T-helper 22 cell (primary cell): ENCODE measurements around the gene CPEB3.
"Not testable (repeated sequence)": the region's sequence is repeated elsewhere in the genome, so short reads cannot be mapped to it uniquely, and the experiment has no call there.

Experiments used
- DNase-seq: peaks from one replicate; pipeline ENCODE4 v3.0.0-alpha.2; 2020; ENCODE audit warnings: low read depth

The CPEB3 gene

DNA sequence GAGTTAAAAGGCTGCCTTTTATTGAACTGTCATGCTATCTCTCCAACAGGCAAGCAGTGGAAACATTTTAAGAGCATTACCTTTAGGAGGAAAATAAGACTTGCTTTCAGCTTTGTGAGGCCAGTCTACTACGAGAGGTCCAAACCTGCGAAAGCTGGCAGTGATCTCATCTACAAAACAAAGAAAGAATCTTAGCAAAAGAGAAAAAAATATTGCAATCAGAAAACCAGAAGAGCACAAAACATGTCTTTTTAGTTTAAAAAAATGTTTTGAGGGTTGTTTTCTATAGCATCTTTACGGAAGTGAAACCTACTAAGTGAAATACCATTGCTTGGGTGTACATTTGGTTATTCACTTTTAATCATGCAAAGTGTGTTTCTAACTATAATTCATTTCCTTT, 147.9 kb downstream of the CPEB3 start:
- DNase-seq, result no peak

DNA sequence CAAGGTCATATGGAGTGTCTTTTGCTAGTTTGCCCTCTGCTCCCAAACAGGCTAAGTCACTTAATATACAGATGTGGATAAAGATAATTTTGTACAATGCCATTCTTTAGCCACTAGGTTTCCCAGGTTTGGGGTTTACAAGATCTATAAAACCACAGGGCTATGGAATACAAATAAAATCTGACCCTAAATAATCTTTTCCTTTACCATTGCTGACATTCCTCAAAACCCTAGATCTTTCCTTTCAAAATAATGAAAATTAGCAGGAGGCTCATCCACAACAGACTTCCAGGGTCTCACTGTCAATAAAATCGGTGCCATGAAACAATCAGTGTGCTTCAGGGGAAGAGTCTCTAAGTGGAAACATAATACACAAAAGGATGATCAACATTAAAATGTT, 148.4 kb downstream of the CPEB3 start:
- no peak for DNase-seq

DNA sequence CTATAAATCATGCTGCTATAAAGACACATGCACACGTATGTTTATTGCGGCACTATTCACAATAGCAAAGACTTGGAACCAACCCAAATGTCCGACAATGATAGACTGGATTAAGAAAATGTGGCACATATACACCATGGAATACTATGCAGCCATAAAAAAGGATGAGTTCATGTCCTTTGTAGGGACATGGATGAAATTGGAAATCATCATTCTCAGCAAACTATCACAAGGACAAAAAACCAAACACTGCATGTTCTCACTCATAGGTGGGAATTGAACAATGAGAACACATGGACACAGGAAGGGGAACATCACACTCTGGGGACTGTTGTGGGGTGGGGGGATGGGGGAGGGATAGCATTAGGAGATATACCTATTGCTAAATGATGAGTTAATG, 149.7 kb downstream of the CPEB3 start:
- DNase-seq, result not testable (repeated sequence)

DNA sequence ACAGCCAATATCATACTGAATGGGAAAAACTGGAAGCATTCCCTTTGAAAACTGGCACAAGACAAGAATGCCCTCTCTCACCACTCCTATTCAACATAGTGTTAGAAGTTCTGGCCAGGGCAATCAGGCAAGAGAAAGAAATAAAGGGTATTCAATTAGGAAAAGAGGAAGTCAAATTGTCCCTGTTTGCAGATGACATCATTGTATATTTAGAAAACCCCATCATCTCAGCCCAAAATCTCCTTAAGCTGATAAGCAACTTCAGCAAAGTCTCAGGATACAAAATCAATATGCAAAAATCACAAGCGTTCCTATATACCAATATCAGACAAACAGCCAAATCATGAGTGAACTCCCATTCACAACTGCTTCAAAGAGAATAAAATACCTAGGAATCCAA, 156.8 kb downstream of the CPEB3 start:
- DNase-seq, result not testable (repeated sequence)

DNA sequence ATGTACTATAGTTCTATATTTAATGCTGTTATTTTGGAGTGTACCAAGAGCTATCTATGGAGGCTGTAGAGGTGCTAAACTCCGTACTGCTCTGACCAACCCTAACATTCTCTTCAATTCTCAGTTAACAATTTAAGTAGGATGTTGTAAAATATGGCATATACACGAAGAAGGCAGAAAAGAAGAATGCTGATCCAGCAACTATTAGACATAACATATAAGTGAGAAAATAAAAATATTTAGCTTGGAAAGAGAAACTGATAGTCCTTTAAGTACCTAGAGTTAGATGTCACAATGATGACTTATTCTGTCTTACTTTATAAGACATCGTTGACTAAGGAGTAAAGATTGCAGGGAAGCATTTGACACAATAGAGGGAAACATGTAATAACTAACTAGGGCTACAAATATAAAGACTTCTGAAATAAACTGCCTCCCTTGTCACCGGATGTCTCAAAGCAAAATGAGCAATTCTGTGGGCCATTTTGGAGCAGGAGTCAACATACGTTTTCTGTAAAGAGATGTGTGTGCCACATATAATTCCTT, 159.5 kb downstream of the CPEB3 start:
- no peak for DNase-seq

DNA sequence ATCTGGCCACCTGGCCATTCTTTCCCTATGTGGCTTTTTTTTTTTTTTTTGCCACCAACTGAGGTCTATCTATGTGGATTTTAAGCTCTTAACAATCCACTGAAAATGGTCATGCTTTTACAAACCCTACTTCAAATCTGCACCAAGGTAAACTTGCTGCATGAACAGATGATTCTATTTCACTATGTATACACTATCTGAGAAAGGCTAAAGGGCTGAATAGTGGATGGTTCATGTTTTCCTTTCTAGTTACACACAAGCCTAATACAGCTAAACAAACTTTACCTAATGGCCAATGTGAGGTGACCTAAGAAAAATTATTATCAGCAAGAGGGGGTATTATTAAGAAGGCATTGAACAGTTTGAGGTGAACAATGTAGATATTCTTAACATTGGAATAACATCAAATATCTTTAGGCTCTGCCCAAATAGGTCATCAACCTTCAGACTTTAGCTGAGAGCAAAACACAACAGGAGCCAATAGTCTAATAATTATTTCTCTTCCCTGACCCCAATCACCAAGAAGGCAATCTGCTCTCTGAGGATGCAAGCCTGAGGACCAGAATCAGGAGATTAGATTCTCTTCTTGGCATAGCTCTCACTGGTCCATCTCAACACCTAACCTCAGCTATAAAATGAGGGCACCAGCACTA, 160.1 kb downstream of the CPEB3 start:
- no peak for DNase-seq

DNA sequence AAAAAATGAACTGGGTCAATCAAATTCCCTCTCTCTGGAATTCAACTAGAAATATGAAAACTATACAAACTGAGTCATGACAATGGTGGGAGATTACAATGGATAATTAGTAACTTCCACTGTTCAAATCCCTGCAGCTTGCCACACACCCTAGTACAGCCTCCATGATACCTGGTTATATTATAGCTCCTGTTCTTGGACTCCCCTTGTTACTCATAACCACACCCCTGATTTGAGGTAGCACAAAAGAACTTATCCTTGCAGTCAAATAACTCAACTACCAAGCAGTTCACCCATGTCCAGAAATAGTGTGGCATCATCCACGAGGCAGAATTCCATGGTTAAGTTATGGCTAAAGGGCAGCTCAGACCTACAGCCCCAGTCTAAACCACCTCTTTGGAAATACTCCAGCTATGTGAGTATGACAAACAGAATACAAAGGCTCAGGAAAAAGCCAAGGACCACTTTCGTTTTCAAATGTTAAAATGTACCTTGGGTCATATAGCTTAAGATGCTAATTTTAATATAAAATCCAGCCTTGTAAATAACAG, 164.7 kb downstream of the CPEB3 start:
- no peak for DNase-seq

DNA sequence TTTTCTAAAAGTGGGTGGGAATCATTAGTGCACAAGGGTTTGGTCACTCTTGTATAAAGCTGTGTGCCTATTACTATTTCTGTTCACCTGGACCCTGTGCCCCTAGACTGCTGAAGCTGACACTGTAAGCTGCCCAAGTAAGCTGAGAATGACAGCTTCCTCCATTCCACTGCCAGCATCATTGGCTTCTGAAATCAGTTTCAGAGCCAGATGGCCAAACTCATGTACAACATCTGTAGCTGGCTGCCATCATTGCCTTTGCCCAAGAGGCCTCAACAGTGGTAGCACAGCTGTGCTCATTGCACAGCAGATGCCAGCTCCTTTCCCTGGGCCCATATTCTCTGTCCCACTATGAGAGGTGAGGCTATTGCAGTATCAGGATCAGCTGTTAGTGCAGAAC, 165.7 kb downstream of the CPEB3 start:
- DNase-seq, result no peak

DNA sequence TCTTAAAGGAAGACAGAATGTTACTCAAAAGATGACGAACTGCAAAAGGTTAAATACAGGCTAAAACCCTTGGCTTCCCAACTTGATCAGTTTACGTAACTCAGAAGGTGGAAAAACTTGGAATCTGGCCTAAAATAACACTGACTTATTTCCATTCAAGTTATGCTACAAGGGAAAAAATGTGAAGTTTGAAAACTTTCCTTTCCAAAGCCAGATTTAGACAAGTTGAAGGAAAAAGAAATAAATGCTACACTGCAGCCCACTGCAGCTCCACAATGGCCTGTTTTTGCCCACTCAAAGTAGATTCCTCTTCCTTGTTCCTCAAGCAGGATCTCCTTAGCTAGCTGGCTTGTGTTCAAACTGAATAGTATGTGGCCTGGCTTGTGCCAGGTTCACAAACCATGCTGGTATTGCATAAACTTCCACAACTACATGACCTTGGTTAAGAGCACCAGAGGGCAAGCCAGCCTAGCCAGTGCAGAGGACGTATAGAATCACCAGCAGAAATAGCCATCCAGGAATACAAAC, 166.2 kb downstream of the CPEB3 start:
- no peak for DNase-seq

DNA sequence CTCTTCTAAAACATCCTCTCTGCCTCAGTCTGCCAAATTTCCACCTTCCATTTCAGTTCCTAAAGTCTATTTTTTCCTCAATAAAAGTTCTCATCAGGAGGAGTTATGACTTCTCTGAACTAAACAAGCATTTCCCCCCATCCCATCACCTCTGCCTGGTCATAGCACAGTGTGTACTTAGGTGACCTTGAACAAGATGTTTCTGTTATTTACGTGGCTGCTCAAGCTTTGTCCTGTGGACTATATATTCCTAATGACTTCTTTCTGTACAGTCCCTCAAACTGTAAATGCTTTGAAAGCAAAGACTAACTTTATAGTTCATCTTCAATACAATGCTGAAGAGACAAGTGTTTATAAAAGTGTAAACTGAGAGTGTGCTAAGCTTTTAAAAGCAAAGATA, 166.9 kb downstream of the CPEB3 start:
- DNase-seq, result no peak

DNA sequence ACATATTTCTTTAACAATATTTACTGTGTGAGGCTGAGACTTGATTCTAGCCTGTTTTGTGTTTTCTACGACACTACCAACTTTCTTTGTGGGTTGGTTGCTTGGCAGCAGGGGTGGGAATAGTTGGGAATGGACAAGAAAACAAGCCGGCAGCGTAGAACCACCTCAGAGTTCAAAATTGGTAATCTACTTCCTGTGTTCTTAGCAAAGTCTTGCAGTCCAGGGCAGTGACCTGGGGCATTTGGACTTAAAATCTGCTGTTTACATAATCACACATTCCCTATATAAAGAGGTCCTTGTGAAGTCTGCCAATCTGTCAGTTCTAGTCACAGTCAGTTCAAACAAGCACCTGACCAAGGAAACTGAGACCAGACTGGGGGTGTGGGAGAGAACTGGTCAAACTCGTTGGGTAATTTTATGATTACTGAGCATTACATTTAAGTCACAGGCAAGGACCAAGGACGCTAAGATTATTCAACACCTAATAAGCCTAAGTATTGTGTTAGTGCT, 167.9 kb downstream of the CPEB3 start:
- no peak for DNase-seq

DNA sequence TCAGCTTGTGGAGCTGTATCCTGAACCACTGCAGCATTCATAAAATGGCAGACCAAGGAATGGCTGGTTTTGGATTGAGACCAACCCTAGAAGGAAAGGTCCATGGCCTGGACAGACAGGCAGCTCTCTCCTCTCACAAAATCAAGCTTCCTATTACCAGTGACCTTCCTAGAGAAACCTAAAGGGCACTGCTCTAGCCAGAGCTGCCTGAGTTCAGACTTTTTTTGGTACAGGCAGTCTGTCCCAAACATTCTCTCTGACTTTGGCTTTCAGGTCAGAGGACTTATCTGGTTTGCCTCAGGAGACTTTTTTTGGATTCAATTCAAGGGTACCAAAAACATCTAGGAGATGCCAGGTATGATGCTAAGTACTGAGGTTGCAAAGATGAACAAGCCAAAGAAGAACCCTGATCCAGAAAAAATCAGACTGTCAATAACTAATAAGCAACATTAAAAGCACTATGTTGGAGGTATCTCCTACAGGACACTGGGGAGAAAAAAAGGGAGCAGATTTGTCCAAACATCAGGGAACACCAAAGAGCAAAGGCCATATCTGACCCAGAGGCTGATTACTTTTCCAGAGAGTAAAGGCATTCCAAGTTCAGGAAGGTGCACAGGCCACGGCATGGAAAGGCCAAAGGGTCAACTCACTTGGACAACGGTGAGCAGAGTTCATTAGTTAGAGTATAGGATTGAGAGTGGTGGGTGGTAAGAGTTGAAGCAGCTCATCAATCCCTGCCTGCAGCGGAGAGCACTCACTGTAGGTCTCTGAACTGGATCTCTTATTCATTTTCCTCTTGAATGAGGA, 169.0 kb downstream of the CPEB3 start:
- no peak for DNase-seq

DNA sequence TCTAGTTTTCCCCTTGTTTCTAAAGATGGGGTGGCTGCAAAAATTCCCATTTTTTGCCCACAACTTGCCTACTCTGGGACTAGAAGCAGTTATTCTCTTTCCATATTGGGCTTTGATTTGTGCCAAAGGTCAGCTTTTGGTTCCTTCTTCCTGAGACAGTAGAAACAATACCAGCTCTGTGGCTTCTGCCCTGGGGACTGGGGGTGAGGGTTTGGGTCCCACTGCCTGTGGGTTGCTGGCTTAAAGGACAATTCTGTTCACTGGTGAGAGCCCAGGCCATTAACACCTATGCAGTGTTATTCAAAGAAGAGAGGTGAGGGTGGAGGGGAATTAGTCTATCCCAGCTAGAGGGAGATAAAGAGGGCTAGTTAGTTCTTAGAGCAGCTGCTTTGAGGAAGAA, 171.5 kb downstream of the CPEB3 start:
- DNase-seq, result no peak

DNA sequence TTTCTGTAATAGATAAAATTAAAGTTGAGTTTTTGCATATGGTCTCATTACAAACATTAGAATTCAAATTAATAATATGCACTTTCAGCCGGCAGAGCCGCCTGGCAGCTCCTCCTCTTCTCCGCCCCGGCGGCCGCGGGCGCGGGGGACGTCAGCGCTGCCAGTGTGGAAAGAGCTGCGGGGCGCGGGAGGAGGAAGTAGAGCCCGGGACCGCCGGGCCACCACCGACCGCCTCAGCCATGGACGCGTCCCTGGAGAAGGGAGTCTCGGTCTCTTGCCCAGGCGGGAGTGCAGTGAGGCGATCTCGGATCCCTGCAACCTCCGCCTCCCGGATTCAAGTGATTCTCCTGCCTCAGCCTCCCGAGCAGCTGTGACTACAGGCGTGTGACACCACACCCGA, 176.0 kb downstream of the CPEB3 start:
- not testable (repeated sequence) for DNase-seq

DNA sequence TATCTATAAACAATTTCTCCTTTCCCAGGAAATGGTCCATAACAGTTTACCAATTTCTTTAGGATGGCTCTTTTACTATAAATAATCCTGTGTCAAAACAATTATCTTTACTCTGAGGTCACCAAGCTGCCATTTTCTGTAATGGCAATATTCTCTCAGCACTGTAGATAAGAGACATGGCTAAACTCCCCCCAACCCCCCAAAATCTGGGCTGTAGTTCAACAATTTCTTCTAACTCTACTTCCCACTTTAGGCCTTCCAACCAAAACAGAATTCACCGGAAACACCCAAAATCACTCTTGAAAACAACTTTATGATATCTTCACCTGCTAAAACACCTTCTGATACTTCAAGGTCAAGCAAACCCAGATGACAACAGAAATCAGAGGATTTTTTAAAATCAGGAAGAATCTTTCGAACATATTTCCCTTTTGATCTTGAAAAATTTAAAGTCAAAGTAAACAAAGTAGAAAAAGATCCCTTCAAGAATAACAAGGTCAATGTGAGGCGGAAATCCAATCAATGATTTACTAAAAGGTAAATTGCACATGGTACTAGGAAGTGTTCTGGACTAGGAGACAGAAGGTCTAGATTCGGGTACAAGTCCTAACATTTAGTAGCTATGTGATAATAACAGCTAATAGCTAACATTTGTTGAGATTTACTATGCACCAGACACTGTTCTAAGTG, 176.8 kb downstream of the CPEB3 start:
- no peak for DNase-seq

DNA sequence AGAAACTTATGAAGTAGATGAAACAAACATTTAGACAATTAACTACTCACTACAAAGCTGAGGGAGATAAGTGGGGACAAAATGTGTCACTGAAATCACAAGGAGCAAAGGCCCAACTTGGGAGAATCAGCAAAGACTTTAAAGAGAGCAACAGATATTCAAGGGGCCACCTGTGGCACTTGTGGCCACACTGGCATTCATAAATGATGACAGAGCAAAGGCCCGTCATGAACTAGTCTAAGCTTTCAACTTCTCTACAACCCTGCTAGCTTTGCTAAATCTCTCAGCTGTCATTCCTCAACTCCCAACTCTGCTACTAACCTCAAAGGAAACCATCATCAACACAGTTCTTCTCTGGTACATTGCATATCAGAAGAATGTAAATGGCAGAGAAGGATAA, 178.4 kb downstream of the CPEB3 start:
- no peak for DNase-seq

DNA sequence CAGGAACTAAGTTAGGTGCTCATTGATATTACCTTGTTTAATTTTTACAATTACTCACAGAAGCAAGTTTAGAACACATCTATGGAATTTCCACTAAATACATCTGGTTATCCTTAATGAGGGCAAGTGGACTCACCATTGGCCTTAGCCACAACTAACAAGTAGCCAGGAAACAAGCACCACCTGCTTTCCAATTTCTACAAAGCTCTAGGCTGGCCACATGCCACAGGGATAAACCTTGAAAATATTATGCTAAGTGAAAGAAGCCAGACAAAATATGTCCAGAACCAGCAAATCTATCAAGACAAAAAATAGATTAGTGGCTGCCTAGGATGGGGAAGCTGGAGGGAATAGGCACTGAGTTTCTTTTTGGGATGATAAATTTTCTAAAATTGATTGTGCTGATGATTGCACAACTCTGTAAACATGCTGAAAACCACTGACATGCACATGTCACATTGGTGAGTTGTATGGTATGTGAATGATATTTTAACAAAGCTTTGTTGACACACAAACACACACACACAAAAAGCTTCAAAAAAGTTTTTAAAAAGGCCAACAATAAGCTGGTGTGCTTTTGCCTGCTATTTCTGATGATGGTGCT, 179.4 kb downstream of the CPEB3 start:
- no peak for DNase-seq

DNA sequence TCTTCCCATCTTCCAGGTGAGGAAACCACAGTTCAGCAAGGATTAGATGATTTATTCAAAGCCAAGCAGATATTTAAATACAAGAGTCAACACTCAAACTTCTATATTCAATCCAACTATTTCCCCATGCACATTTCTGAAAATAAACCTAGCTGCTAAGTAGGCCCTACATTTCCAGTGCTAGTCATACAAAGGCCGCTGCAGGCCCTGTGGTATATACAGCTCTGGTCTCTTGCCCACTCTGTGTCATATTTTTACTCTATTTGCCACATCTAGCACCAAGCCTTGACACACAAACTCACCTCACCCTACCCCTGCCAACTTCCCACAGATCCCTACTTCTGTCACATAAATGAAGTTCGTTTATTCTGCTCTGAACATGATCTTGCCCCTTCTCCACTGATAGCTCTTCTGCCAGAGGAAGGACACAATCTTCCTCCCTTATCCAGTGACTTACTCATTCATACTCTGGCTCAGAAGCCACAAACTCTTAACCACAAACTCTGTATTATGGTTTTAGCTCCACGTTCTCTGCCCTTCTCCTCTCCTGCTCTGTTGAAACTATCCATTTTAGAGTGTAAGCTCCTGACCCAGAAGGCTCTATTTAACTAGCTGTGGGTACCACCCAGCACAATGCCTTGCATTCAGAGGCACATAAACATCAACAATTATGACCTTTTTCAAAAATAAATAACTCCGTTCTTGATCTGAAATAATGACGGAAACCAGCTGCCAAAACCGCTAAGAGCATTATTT, 180.7 kb downstream of the CPEB3 start:
- no peak for DNase-seq

DNA sequence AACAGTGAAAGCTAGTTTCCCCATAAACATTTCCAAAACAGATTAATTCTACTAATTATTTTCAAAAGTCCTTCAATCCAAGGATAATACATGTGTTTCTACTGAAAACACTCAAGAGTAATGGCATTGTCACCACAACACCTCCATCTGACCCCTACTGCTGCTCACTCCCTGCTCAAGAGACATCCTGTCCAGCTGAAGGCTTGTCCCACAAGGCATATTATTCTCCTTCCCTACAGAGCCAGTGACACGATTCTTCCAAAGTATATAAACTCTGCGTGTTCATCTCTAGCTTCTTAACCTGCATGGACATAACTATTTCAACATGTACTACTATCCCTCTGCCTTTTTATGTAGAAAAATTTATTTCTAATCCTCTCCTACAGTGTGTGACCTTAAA, 182.1 kb downstream of the CPEB3 start:
- DNase-seq, result no peak

DNA sequence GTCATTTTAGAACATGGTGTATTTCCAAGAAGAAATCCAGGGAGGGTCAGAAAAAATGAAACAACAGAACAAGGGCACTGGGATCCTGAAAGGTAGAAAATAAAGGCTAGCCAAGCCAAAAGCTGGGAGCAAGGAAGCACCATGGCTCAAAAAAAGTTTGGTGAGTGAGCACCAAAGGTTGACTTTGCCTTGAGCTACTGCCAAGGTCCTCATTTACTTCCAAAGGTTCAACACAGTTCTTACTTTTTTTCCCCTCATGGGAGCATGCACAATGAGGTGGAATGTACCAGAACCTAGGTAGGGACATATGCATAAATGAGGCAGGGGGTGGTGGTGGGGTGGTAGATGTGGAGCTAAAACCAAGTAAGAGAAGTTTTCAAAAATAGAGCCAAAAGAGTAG, 182.8 kb downstream of the CPEB3 start:
- no peak for DNase-seq
